Measurements from ENCODE around the gene TMBIM6.
"Not testable (repeated sequence)": the region's sequence is repeated elsewhere in the genome, so short reads cannot be mapped to it uniquely, and the experiment has no call there.

TMBIM6 gene

GRCh38 chr12:49730050-49730449, 11.3 kb upstream of the TMBIM6 start:
- DNase-seq (ENCODE audit: low read depth in 2 of 2), result no peak

GRCh38 chr12:49730568-49731101, 10.7 kb upstream of the TMBIM6 start:
- DNase-seq (ENCODE audit: low read depth in 2 of 2), result no peak

GRCh38 chr12:49733219-49734017, 7.9 kb upstream of the TMBIM6 start:
- no peak for DNase-seq (ENCODE audit: low read depth in 2 of 2)

GRCh38 chr12:49734900-49735299, 6.5 kb upstream of the TMBIM6 start:
- DNase-seq (ENCODE audit: low read depth in 2 of 2), result not testable (repeated sequence)

- DNase-seq (ENCODE audit: low read depth in 2 of 2), result not testable (repeated sequence)
These were observed 2.6 kb upstream of the TMBIM6 start for GRCh38 chr12:49738721-49739120.

GRCh38 chr12:49740277-49740676, 1.1 kb upstream of the TMBIM6 start:
- DNase-seq (ENCODE audit: low read depth in 2 of 2), result not testable (repeated sequence)

- DNase-seq (ENCODE audit: low read depth in 2 of 2), result peak; percentile 85 to 88
These were observed 694 bp downstream of the TMBIM6 start for GRCh38 chr12:49741882-49742620.

GRCh38 chr12:49744363-49744885, 3.1 kb downstream of the TMBIM6 start:
- no peak for DNase-seq (ENCODE audit: low read depth in 2 of 2)

- no peak for DNase-seq (ENCODE audit: low read depth in 2 of 2)
These were observed 6.9 kb downstream of the TMBIM6 start for GRCh38 chr12:49748306-49748705.

- DNase-seq (ENCODE audit: low read depth in 2 of 2), result no peak
These were observed 7.4 kb downstream of the TMBIM6 start for GRCh38 chr12:49748800-49749199.

GRCh38 chr12:49750027-49750995, 9.0 kb downstream of the TMBIM6 start:
- DNase-seq (ENCODE audit: low read depth in 2 of 2), result peak; percentile 40 to 49

- DNase-seq (ENCODE audit: low read depth in 2 of 2), result no peak
These were observed 9.6 kb downstream of the TMBIM6 start for GRCh38 chr12:49750996-49751393.

GRCh38 chr12:49761677-49762467, 20.5 kb downstream of the TMBIM6 start:
- DNase-seq (ENCODE audit: low read depth in 2 of 2), result no peak

- DNase-seq (ENCODE audit: low read depth in 2 of 2), result peak in 1 of 2 donors; percentile 21
These were observed 21.1 kb downstream of the TMBIM6 start for GRCh38 chr12:49762468-49762847.

- DNase-seq (ENCODE audit: low read depth in 2 of 2), result peak; percentile 64 to 65
These were observed 21.7 kb downstream of the TMBIM6 start for GRCh38 chr12:49763006-49763591.

GRCh38 chr12:49764126-49764525, 22.8 kb downstream of the TMBIM6 start:
- no peak for DNase-seq (ENCODE audit: low read depth in 2 of 2)

- DNase-seq (ENCODE audit: low read depth in 2 of 2), result no peak
These were observed 24.7 kb downstream of the TMBIM6 start for GRCh38 chr12:49766115-49766455.

GRCh38 chr12:49767333-49767732, 26.0 kb downstream of the TMBIM6 start:
- no peak for DNase-seq (ENCODE audit: low read depth in 2 of 2)

GRCh38 chr12:49773102-49773501, 31.7 kb downstream of the TMBIM6 start:
- not testable (repeated sequence) for DNase-seq (ENCODE audit: low read depth in 2 of 2)

GRCh38 chr12:49776413-49776812, 35.1 kb downstream of the TMBIM6 start:
- peak; percentile 34 to 48 for DNase-seq (ENCODE audit: low read depth in 2 of 2)

All from stimulated activated CD8-positive, alpha-beta memory T cell treated with anti-CD3 and anti-CD28 coated beads, Interleukin-15, amount 100 ng/mL, for 48 hours (primary cell).